Esophagus squamous epithelium (tissue), 4 donors: ENCODE data around the gene ADAMTS15.

Experiments used
- CTCF ChIP-seq, 6 experiments: fragments of 450-650 bp in 4 of 6; fragments of 200-600 bp in 2 of 6; sonication (generic) in 2 of 6; IDR thresholded peaks; one replicate each; pipeline ENCODE4 v1.5.1; 2016 to 2019; ENCODE audit warnings: antibody characterized with exemption in 6 of 6, mild to moderate bottlenecking in 4 of 6, moderate library complexity in 4 of 6
- POLR2A ChIP-seq, 4 donors: fragments of 450-650 bp; IDR thresholded peaks; one replicate each; pipeline ENCODE4 v1.6.1; 2017; ENCODE audit warnings: antibody characterized with exemption in 4 of 4, mild to moderate bottlenecking in 4 of 4, moderate library complexity in 3 of 4

DNA sequence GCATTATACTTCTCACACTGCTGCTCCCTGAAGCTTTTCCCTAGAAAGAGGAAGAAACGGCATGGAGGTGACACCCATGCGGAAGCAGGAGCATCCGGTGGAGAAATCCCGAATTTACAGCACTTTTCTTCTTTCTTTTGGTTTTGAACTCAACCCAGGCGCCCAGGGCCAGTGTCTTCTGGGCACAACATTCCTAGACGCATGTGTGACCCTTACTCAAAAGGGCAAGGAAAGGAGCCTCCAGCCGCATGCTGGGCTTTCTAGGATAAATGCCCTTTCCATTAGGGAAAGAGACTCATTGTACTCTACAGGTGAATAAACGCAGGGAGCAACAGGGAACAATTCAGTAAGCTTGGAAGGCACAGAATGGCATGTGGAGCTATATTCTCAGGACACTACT, 39.5 kb upstream of the ADAMTS15 start:
- TF ChIP-seq CTCF (IDR thresholded peaks at IDR 0.05): no peak
- no peak for TF ChIP-seq POLR2A (IDR thresholded peaks at IDR 0.05)
